Heart right ventricle (tissue), 16 donors: ENCODE measurements around the gene TMEM269. TPM values are rescaled to one million over a fixed set of nuclear protein-coding genes. Genes with fewer than 3 reads are reported as not detected.

Experiments
- ATAC-seq, 8 donors: fragments of 200-7000 bp; cut with Tn5 transposase; one replicate each; pipeline ENCODE4 v1.9.1; 2020; ENCODE audit warnings: mild to moderate bottlenecking in 8 of 8, moderate library complexity in 8 of 8, moderate number of reproducible peaks in 1 of 8
- DNase-seq, 2 donors: peaks; one replicate each; pipeline ENCODE4 v3.0.0-alpha.2; 2020
- H3K27ac ChIP-seq, 10 donors: fragments of 200-600 bp; sonication (generic) in 2 of 10; one replicate each; pipeline versions ENCODE4 v1.5.0 to v1.8.0; 2020 to 2022; ENCODE audit warnings: mild to moderate bottlenecking in 3 of 10
- H3K27me3 ChIP-seq, 7 donors: fragments of 200-600 bp; one replicate each; pipeline ENCODE4 v1.8.0; 2021 to 2022; ENCODE audit warnings: mild to moderate bottlenecking in 2 of 7
- H3K36me3 ChIP-seq, 9 donors: fragments of 200-600 bp; sonication (generic) in 1 of 9; one replicate each; pipeline versions ENCODE4 v1.5.0 to v1.8.0; 2020 to 2022; ENCODE audit warnings: mild to moderate bottlenecking in 2 of 9
- H3K4me1 ChIP-seq, 9 donors: fragments of 200-600 bp; sonication (generic) in 1 of 9; one replicate each; pipeline versions ENCODE4 v1.5.0 to v1.8.0; 2020 to 2022; ENCODE audit warnings: mild to moderate bottlenecking in 4 of 9
- H3K4me3 ChIP-seq, 10 donors: fragments of 200-600 bp; sonication (generic) in 2 of 10; one replicate each; pipeline versions ENCODE4 v1.5.0 to v1.8.0; 2020 to 2022; ENCODE audit warnings: mild to moderate bottlenecking in 7 of 10, moderate library complexity in 2 of 10
- H3K9me3 ChIP-seq, 11 donors: fragments of 200-600 bp in 10 of 11; sonication (generic) in 2 of 11; one replicate each; pipeline versions ENCODE4 v1.5.0 to v1.8.0; 2013 to 2022; ENCODE audit warnings: mild to moderate bottlenecking in 2 of 11, control low read depth in 1 of 11, moderate library complexity in 1 of 11
- WGBS, 2 donors: extraction: QIAGEN DNeasy Blood & Tissue Kit; methylation state at CpG; one replicate each; pipeline ENCODE4 v1.1.7; 2013; ENCODE audit warnings: inconsistent platforms in 1 of 2; 5-methylcytosine and 5-hydroxymethylcytosine counted together
- intact Hi-C, 10 donors: fragments of 100-400 bp; cut with DNase I; formaldehyde crosslinking; loops; one replicate each; pipeline versions ENCODE4 v1.11.1 to v1.14.2; 2022
- polyA plus RNA-seq, 2 donors: library from polyadenylated mRNA; stranded (reverse); fragments of 200-250 nt; gene quantifications; one replicate each; pipeline ENCODE4 v1.2.3, GENCODE V29; 2013
- total RNA-seq, 10 donors: library from RNA; stranded (reverse); fragmentation: NEBNext Ultra II Directional in 3 of 10; extraction: Animal tissue kit (Norgen Biotek cat#: 25700) in 3 of 10; gene quantifications; one replicate each; pipeline versions ENCODE4 v1.2.1 to v1.2.4, GENCODE V29; 2021 to 2023
- TF ChIP-seq, protein P1 (sequence below), 9 donors: fragments of 200-600 bp; sonication (generic) in 2 of 9; IDR thresholded peaks; one replicate each; pipeline versions ENCODE4 v1.5.0 to v1.8.0; 2021 to 2022; ENCODE audit warnings: antibody characterized with exemption in 9 of 9, mild to moderate bottlenecking in 5 of 9, moderate library complexity in 1 of 9
- donor health status: Arrhythmogenic right ventricular cardiomyopathy.
- donor health status: ischemic (EF 13 %, LVEDD 7.1; RV severe dilation, severe dysfunction).
- donor health status: healthy with polysubstance abuse.
- donor health status: DM: no; HTN: yes; CAD: no.
- donor health status: DM: no; HTN: no; CAD: no.
- donor health status: ischemic (EF 25% LVEDD 6.9; RV normal size, moderate dysfunction).
- donor health status: ischemic (EF 25% LVEDD 5.7; RV mildly dilated, moderate dysfunction).
- donor health status: healthy.
- donor health status: DM: yes; HTN: yes; CAD: no.
- donor health status: Ischemic cardiomyopathy.
- donor health status: ischemic (EF 35%, LVEDD 5.7; RV mildly dilated, moderate dysfunction).
- donor health status: nonischemic (EF 11% LVEDD 7.7; RV severe dilation, severe dysfunction).
- donor health status: DM: yes; HTN: yes; CAD: no.
- donor health status: PGD.
- donor health status: ischemic (EF 29% LVEDD 5.4; RV normal size, mild dysfunction).
- donor health status: nonischemic (EF 23%, LVEDD 6.1; RV moderate dilation, normal function).

Gene TMEM269
- total and polyA plus RNA-seq, 12 donors: 0.01 to 0.09 (median 0.07) TPM; not detected in 9

DNA sequence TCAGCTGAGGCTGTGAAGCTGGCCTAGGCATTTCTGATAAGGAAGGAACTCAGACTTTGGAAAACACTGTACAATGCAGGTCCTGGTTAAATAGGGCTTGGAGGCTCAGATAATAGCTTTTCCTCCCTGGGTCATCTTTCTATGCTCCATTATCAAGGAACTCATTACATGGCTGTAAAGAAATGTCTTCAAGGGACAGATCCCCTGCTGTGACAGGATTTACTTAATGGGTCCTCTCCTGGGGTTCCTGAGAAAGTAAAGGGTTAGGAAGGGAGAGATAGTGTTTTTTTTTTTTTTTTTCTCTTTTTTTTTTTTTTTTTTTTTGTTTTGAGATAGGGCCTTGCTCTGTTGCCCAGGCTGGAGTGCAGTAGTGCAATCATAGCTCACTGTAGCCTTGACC, 46.5 kb downstream of the TMEM269 start:
- H3K9me3 ChIP-seq: no peaks in the 10 kb centered on the region
- H3K36me3 ChIP-seq: peaks cover 0 to 34% (median 0%) of the 10 kb centered on the region in 9 donors
- ATAC-seq (no peak), DNase-seq (no peak)
- no peaks in the 10 kb centered on the region for H3K4me1 ChIP-seq
- no peaks in the 10 kb centered on the region for H3K27me3 ChIP-seq
- TF ChIP-seq, protein P1, sequence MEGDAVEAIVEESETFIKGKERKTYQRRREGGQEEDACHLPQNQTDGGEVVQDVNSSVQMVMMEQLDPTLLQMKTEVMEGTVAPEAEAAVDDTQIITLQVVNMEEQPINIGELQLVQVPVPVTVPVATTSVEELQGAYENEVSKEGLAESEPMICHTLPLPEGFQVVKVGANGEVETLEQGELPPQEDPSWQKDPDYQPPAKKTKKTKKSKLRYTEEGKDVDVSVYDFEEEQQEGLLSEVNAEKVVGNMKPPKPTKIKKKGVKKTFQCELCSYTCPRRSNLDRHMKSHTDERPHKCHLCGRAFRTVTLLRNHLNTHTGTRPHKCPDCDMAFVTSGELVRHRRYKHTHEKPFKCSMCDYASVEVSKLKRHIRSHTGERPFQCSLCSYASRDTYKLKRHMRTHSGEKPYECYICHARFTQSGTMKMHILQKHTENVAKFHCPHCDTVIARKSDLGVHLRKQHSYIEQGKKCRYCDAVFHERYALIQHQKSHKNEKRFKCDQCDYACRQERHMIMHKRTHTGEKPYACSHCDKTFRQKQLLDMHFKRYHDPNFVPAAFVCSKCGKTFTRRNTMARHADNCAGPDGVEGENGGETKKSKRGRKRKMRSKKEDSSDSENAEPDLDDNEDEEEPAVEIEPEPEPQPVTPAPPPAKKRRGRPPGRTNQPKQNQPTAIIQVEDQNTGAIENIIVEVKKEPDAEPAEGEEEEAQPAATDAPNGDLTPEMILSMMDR (IDR thresholded peaks at IDR 0.05): no peak
- no peak overlapping the region for H3K27ac ChIP-seq
- intact Hi-C loops: no loop called here
- H3K4me3 ChIP-seq: no peak overlapping the region

DNA sequence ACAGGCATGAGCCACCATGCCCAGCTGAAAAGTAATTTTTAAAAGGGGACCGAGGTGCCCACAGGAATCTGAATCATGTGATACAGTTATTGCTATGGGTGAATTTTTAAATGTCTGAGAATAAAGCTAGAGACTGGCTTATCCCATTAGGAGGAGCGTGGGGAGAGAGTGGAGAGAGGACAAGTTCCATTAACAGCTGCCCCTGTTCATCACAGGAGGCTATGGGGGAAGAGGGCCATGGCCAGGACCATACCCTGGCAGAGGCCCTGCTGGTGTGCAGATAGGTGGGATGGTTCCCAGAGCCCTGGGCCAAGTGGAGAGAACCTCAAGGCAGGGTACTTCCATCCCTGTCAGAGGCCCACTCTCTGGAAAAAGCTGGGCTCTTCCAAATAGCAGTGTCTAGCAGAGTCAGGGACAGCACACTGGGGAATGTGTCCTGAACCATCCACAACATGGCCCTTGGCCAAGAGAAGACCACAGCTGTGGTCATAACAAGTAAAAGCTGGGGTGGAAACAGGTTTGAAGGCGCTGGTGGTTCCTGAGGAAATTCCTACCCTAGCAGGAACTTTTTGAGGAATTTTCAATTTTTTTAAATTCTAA, 48.0 kb downstream of the TMEM269 start:
- WGBS, 2 donors: 92 to 93% methylated on average over 3 of the region's 3 CpGs
- no peak for DNase-seq
- H3K27ac ChIP-seq: no peak overlapping the region

DNA sequence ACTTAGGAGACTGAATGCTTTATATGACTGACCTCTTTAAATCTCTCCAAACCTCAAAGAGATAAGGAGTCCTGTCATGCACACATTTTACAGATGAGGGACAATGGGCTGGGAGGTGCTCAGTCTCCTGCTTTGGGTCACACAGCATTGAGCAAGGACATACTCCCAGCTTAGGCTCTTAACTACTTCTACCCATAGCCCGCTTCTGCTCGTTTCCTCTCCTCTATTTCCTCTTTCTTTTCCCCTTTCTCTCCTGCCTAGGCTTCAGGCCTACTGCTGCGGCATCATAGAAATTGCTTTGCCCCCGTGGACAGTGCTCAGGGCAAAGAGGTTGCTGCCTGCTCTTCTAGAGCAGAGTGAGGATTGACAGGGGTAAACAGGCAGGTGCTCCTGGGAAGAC, 49.2 kb downstream of the TMEM269 start:
- Histone ChIP-seq H3K27ac (no peak overlapping the region), H3K27me3 (no peaks in the 10 kb centered on the region)
- WGBS, 2 donors: 82 to 94% methylated on average over 4 of the region's 4 CpGs

More for the DNA sequence above, 48.0 kb downstream of the TMEM269 start:
- H3K4me3 ChIP-seq: no peak overlapping the region
- H3K4me1 ChIP-seq: no peaks in the 10 kb centered on the region
- peaks cover 0 to 35% (median 0%) of the 10 kb centered on the region in 9 donors for H3K36me3 ChIP-seq
- H3K27me3 ChIP-seq: no peaks in the 10 kb centered on the region
- TF ChIP-seq, protein P1 (IDR thresholded peaks at IDR 0.05): no peak
- ATAC-seq: no peak
- no peaks in the 10 kb centered on the region for H3K9me3 ChIP-seq
- intact Hi-C loops: no loop called here

DNA sequence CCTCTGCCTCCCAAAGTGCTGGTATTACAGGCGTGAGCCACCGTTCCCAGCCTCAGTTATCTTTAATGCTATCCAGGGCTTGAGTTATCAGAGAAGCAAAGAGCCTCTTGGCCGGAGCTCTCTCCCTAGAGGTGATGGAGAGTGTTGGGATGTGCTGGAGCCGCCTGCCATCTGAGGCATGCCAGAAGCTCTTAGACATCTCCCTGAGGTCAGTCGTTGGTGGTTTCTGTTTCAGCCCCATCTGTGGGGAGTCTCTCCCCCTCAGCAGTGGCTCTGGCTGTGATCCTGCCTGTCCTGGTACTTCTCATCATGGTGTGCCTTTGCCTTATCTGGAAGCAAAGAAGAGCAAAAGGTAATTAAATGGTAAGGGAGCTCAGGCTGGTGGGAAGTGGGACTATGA, 50.0 kb downstream of the TMEM269 start:
- peaks cover 0 to 5% (median 0%) of the 10 kb centered on the region in 9 donors for H3K4me1 ChIP-seq
- no peaks in the 10 kb centered on the region for H3K27me3 ChIP-seq
- DNase-seq (no peak), ATAC-seq (no peak)
- peaks cover 0 to 38% (median 0%) of the 10 kb centered on the region in 9 donors for H3K36me3 ChIP-seq
- H3K4me3 ChIP-seq: no peak overlapping the region
- no peak overlapping the region for H3K27ac ChIP-seq
- TF ChIP-seq, protein P1 (IDR thresholded peaks at IDR 0.05): no peak
- intact Hi-C loops: no loop called here
- no peaks in the 10 kb centered on the region for H3K9me3 ChIP-seq
- 65 to 75% methylated on average over 5 of the region's 5 CpGs for WGBS, 2 donors

More for the DNA sequence above, 49.2 kb downstream of the TMEM269 start:
- ATAC-seq (no peak), DNase-seq (no peak)
- Histone ChIP-seq H3K9me3 (no peaks in the 10 kb centered on the region), H3K4me3 (no peak overlapping the region), H3K36me3 (peaks cover 0 to 43% (median 0%) of the 10 kb centered on the region in 9 donors), H3K4me1 (peaks cover 0 to 5% (median 0%) of the 10 kb centered on the region in 9 donors)
- TF ChIP-seq, protein P1 (IDR thresholded peaks at IDR 0.05): no peak
- intact Hi-C loops: no loop called here
